WTC11 (cell line): Measurements from ENCODE around the gene TNNC2.

Experiments used
- E2F1 ChIP-seq: sonication (generic); formaldehyde crosslinking; IDR thresholded peaks from 2 replicates; pipeline ENCODE4 v1.8.0; 2022; ENCODE audit warnings: mild to moderate bottlenecking, missing genetic modification reagents
- ETV6 ChIP-seq: sonication (generic); formaldehyde crosslinking; IDR thresholded peaks from 2 replicates; pipeline ENCODE4 v1.8.1; 2022; ENCODE audit warnings: mild to moderate bottlenecking, missing genetic modification reagents
- MAX ChIP-seq: sonication (generic); formaldehyde crosslinking; IDR thresholded peaks from 2 replicates; pipeline ENCODE4 v1.8.0; 2022; ENCODE audit warnings: mild to moderate bottlenecking, missing genetic modification reagents
- MXD4 ChIP-seq: fragments of 250-450 bp; sonication (Bioruptor Pico); IDR thresholded peaks from 2 replicates; pipeline ENCODE4 v1.8.0; 2021; ENCODE audit warnings: mild to moderate bottlenecking, moderate library complexity, borderline replicate concordance
- NR1H2 ChIP-seq: sonication (generic); formaldehyde crosslinking; IDR thresholded peaks from 2 replicates; pipeline ENCODE4 v1.9.0; 2021; ENCODE audit warnings: mild to moderate bottlenecking, moderate library complexity, missing genetic modification reagents
- RELA ChIP-seq: sonication (generic); formaldehyde crosslinking; IDR thresholded peaks from 2 replicates; pipeline ENCODE4 v1.8.1; 2022; ENCODE audit warnings: missing genetic modification reagents, mild to moderate bottlenecking, borderline replicate concordance
- SMAD3 ChIP-seq: sonication (generic); formaldehyde crosslinking; IDR thresholded peaks from 2 replicates; pipeline ENCODE4 v1.8.0; 2022; ENCODE audit warnings: missing genetic modification reagents, mild to moderate bottlenecking, borderline replicate concordance
- SP1 ChIP-seq: sonication (generic); formaldehyde crosslinking; conservative IDR thresholded peaks from 2 replicates; pipeline ENCODE4 v1.8.1; 2022; ENCODE audit warnings: missing genetic modification reagents
- ZNF121 ChIP-seq: sonication (generic); formaldehyde crosslinking; IDR thresholded peaks from 2 replicates; pipeline ENCODE4 v1.8.0; 2023; ENCODE audit warnings: missing genetic modification reagents
- ZNF396 ChIP-seq: fragments of 250-450 bp; sonication (Bioruptor Pico); IDR thresholded peaks from 2 replicates; pipeline ENCODE4 v1.8.0; 2021; ENCODE audit warnings: mild to moderate bottlenecking, moderate library complexity, borderline replicate concordance
- ZNF532 ChIP-seq: fragments of 250-450 bp; sonication (Bioruptor Pico); IDR thresholded peaks from 2 replicates; pipeline ENCODE4 v1.9.0; 2021; ENCODE audit warnings: mild to moderate bottlenecking, borderline replicate concordance
- TF ChIP-seq, protein P1 (sequence below): fragments of 200-600 bp; IDR thresholded peaks from 2 replicates; pipeline ENCODE4 v1.8.0; 2022; ENCODE audit warnings: antibody characterized with exemption
- TF ChIP-seq, protein P2 (sequence below): sonication (generic); formaldehyde crosslinking; IDR thresholded peaks from 2 replicates; pipeline ENCODE4 v1.8.1; 2023; ENCODE audit warnings: mild to moderate bottlenecking, moderate library complexity, missing genetic modification reagents
- TF ChIP-seq, protein P3 (sequence below): sonication (generic); formaldehyde crosslinking; IDR thresholded peaks from 2 replicates; pipeline ENCODE4 v1.8.1; 2022; ENCODE audit warnings: mild to moderate bottlenecking, missing genetic modification reagents, moderate library complexity, borderline replicate concordance

DNA sequence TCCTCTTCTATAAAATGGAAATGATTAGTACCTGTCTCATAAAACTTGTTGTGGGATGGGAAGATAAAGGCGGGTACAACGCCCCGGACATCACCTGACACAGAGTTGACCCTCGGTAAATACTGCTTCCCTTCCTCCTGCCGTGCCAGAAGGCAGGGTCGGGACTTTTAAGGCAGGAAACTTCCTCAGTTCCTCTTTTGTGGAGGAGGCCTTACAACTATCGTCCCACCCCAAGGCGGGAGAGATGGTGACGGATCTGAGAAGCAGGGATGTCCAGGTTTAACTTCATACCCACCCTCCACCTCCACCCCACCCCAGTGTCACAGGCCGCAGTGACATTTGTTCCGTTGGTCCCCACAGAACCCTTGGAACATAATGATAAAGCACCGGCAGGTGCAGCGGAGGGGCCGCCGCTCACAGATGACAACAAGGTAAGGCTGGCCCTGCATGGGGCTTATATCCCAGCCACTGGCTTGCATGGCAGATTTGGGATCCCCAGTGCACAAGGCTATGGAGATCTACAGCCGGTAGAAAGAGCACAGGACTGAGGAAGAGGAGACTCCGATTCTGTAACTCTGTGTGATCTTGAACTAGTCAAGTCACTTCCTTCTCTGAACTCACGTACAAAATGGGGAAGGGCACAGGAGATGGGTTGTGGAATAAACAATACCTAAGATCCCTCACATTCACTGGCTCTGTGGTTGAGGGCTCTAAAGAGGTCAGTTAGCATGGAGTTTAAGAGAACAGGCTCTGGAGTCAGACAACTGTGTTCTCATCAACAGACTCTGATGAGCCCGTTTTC, 34.6 kb downstream of the TNNC2 start:
- TF ChIP-seq, protein P1, sequence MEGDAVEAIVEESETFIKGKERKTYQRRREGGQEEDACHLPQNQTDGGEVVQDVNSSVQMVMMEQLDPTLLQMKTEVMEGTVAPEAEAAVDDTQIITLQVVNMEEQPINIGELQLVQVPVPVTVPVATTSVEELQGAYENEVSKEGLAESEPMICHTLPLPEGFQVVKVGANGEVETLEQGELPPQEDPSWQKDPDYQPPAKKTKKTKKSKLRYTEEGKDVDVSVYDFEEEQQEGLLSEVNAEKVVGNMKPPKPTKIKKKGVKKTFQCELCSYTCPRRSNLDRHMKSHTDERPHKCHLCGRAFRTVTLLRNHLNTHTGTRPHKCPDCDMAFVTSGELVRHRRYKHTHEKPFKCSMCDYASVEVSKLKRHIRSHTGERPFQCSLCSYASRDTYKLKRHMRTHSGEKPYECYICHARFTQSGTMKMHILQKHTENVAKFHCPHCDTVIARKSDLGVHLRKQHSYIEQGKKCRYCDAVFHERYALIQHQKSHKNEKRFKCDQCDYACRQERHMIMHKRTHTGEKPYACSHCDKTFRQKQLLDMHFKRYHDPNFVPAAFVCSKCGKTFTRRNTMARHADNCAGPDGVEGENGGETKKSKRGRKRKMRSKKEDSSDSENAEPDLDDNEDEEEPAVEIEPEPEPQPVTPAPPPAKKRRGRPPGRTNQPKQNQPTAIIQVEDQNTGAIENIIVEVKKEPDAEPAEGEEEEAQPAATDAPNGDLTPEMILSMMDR, result no peak
- TF ChIP-seq ZNF121 (CRISPR knock-in tag) (no peak), SMAD3 (CRISPR knock-in tag) (no peak), RELA (CRISPR knock-in tag) (no peak), MAX (CRISPR knock-in tag) (no peak), ZNF396 (CRISPR knock-in tag) (no peak), ETV6 (CRISPR knock-in tag) (no peak), NR1H2 (CRISPR knock-in tag) (no peak), MXD4 (CRISPR knock-in tag) (no peak), E2F1 (CRISPR knock-in tag) (no peak), ZNF532 (CRISPR knock-in tag) (no peak), SP1 (CRISPR knock-in tag) (no peak)
- TF ChIP-seq, protein P2, sequence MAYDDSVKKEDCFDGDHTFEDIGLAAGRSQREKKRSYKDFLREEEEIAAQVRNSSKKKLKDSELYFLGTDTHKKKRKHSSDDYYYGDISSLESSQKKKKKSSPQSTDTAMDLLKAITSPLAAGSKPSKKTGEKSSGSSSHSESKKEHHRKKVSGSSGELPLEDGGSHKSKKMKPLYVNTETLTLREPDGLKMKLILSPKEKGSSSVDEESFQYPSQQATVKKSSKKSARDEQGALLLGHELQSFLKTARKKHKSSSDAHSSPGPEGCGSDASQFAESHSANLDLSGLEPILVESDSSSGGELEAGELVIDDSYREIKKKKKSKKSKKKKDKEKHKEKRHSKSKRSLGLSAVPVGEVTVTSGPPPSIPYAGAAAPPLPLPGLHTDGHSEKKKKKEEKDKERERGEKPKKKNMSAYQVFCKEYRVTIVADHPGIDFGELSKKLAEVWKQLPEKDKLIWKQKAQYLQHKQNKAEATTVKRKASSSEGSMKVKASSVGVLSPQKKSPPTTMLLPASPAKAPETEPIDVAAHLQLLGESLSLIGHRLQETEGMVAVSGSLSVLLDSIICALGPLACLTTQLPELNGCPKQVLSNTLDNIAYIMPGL, result no peak
- TF ChIP-seq, protein P3, sequence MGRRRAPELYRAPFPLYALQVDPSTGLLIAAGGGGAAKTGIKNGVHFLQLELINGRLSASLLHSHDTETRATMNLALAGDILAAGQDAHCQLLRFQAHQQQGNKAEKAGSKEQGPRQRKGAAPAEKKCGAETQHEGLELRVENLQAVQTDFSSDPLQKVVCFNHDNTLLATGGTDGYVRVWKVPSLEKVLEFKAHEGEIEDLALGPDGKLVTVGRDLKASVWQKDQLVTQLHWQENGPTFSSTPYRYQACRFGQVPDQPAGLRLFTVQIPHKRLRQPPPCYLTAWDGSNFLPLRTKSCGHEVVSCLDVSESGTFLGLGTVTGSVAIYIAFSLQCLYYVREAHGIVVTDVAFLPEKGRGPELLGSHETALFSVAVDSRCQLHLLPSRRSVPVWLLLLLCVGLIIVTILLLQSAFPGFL (CRISPR knock-in tag), result no peak
